Progenitor cell of endocrine pancreas (in vitro differentiated cells): ENCODE results near the gene CALML5. TPM values are rescaled to one million over a fixed set of nuclear protein-coding genes. Genes with fewer than 3 reads are reported as not detected.

Experiments used
- DNase-seq: peaks from one replicate; pipeline ENCODE4 v3.0.0; 2021; ENCODE audit warnings: low spot score; ENCODE audit not compliant: unreplicated experiment
- H3K27ac Mint-ChIP-seq: 2 replicates; pipeline ENCODE4 v1.8.0; 2021; ENCODE audit warnings: mild to moderate bottlenecking, moderate library complexity, mixed read lengths
- H3K27me3 Mint-ChIP-seq: 2 replicates; pipeline ENCODE4 v1.8.0; 2021; ENCODE audit warnings: mixed read lengths
- H3K36me3 Mint-ChIP-seq: 2 replicates; pipeline ENCODE4 v1.8.0; 2022; ENCODE audit warnings: mixed read lengths; ENCODE audit not compliant: insufficient read depth
- H3K4me1 Mint-ChIP-seq: 2 replicates; pipeline ENCODE4 v1.8.0; 2021; ENCODE audit warnings: low read depth, mixed read lengths
- H3K4me3 Mint-ChIP-seq: 2 replicates; pipeline ENCODE4 v1.8.0; 2021; ENCODE audit warnings: low read depth, mild to moderate bottlenecking, moderate library complexity, mixed read lengths
- H3K9me3 Mint-ChIP-seq: 2 replicates; pipeline ENCODE4 v1.8.0; 2021; ENCODE audit warnings: low read depth, mixed read lengths
- total RNA-seq: library from RNA; stranded (reverse); gene quantifications from 2 replicates; pipeline ENCODE4 v1.2.1, GENCODE V29; 2021
- TF ChIP-seq, protein P1 (sequence below): fragments of 200-600 bp; sonication (generic); IDR thresholded peaks from one replicate; pipeline ENCODE4 v1.5.0; 2021; ENCODE audit warnings: antibody characterized with exemption, mild to moderate bottlenecking; ENCODE audit not compliant: unreplicated experiment

Gene CALML5
- total RNA-seq, 1 donor from 2014 or later: not detected

DNA sequence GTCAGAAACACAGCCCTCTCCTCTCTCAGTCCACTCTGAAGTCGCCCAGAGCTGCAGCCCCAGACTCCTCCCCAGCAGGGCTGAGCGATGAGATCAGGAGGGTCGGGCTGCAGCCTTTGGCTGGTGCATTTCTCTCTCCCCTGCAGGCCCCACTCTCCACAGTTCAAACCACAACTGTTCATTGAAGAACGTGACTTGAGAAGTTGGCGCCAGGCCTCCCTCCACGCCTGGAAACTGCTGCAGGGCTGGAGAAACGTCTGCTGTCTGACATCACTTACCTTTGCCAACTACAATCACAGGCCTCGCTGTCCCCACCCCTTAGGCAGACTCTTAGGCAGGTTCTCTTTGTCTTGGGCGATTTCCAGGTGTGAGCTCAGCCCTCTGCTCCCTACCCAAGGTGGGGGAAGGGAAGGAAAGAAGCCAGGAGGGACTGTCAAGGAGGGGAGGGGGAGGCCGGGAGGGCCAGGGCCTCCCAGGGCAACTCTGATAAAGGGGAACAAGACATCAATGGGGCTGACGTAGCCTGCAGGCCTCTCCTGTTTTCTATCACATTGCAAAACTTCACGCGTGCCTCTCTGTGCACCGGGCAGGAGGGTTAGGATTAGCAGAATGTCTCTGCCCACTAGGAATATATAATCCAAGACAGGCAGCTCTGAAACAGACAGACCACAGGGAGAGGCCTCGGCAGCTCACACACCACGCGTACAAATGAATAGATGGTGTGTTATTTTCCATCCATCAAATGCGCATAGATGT lies 32.7 kb downstream of the CALML5 start:
- Mint-ChIP-seq H3K27me3 (peaks cover 5% of the 10 kb centered on the region), H3K4me3 (peak overlapping the region; percentile 61), H3K27ac (peak overlapping the region; percentile 98), H3K4me1 (peaks cover 41% of the 10 kb centered on the region), H3K36me3 (no peaks in the 10 kb centered on the region), H3K9me3 (no peaks in the 10 kb centered on the region)
- no peak for DNase-seq
- TF ChIP-seq, protein P1, sequence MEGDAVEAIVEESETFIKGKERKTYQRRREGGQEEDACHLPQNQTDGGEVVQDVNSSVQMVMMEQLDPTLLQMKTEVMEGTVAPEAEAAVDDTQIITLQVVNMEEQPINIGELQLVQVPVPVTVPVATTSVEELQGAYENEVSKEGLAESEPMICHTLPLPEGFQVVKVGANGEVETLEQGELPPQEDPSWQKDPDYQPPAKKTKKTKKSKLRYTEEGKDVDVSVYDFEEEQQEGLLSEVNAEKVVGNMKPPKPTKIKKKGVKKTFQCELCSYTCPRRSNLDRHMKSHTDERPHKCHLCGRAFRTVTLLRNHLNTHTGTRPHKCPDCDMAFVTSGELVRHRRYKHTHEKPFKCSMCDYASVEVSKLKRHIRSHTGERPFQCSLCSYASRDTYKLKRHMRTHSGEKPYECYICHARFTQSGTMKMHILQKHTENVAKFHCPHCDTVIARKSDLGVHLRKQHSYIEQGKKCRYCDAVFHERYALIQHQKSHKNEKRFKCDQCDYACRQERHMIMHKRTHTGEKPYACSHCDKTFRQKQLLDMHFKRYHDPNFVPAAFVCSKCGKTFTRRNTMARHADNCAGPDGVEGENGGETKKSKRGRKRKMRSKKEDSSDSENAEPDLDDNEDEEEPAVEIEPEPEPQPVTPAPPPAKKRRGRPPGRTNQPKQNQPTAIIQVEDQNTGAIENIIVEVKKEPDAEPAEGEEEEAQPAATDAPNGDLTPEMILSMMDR: no peak

DNA sequence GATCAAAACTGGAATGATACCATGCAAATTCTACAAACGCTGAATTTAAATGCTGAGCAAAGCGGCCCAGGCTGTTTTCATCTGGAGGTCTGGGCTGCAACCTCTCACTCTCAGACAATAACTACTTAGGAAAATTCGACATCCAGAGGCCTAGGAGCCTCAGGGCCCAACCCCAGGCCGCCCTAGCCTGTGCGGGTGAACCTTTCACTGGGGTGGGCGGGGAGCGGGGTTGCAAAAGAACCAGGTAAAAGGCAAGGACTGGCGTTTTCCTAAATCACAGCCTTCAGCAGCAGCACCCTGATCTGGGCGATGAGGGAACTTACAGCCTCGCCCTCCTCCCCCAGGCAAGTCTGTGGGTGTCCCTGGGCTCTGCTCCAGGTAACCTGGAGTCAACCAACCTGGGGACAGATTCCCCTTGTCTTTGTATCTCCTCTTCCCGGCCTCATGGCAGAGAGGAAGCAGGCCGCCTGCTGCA lies 33.4 kb downstream of the CALML5 start:
- H3K4me3 Mint-ChIP-seq: peak overlapping the region; percentile 61
- H3K9me3 Mint-ChIP-seq: no peaks in the 10 kb centered on the region
- H3K36me3 Mint-ChIP-seq: peaks cover 1% of the 10 kb centered on the region
- TF ChIP-seq, protein P1: no peak
- H3K4me1 Mint-ChIP-seq: peaks cover 48% of the 10 kb centered on the region
- H3K27me3 Mint-ChIP-seq: peaks cover under 1% of the 10 kb centered on the region
- DNase-seq: no peak
- peak overlapping the region; percentile 98 for H3K27ac Mint-ChIP-seq

- TF ChIP-seq, protein P1: no peak
- Mint-ChIP-seq H3K27me3 (no peaks in the 10 kb centered on the region), H3K4me1 (peaks cover 50% of the 10 kb centered on the region), H3K4me3 (no peak overlapping the region), H3K27ac (no peak overlapping the region), H3K36me3 (peaks cover 5% of the 10 kb centered on the region), H3K9me3 (no peaks in the 10 kb centered on the region)
- no peak for DNase-seq
Measured at GRCh38 chr10:5464546-5464945, 34.8 kb downstream of the CALML5 start.

DNA sequence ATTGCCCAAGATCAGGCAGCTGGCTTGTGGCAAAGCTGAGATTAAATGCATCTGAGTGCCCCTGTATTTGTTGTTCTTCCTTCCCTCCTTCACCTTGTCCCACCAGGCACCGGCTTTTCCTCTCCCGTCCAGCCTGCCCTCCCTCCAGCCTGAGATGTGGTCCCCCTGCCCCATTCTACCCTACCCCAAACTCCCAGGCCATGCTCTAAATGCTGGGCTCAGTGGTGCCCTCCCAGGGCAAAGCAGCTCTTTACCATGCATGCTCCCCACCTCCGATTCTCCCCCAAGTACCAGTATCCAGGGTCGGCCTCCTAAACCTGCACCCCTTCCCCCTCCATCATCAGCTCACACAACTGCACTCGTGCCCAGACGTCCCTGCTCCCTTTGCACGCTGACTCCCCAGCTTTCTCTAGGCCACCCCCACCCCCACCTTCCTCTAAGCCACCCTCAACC lies 36.5 kb downstream of the CALML5 start:
- no peak overlapping the region for H3K4me3 Mint-ChIP-seq
- H3K27me3 Mint-ChIP-seq: no peaks in the 10 kb centered on the region
- H3K9me3 Mint-ChIP-seq: no peaks in the 10 kb centered on the region
- TF ChIP-seq, protein P1: no peak
- H3K27ac Mint-ChIP-seq: no peak overlapping the region
- H3K36me3 Mint-ChIP-seq: peaks cover 15% of the 10 kb centered on the region
- DNase-seq: no peak
- H3K4me1 Mint-ChIP-seq: peaks cover 48% of the 10 kb centered on the region

DNA sequence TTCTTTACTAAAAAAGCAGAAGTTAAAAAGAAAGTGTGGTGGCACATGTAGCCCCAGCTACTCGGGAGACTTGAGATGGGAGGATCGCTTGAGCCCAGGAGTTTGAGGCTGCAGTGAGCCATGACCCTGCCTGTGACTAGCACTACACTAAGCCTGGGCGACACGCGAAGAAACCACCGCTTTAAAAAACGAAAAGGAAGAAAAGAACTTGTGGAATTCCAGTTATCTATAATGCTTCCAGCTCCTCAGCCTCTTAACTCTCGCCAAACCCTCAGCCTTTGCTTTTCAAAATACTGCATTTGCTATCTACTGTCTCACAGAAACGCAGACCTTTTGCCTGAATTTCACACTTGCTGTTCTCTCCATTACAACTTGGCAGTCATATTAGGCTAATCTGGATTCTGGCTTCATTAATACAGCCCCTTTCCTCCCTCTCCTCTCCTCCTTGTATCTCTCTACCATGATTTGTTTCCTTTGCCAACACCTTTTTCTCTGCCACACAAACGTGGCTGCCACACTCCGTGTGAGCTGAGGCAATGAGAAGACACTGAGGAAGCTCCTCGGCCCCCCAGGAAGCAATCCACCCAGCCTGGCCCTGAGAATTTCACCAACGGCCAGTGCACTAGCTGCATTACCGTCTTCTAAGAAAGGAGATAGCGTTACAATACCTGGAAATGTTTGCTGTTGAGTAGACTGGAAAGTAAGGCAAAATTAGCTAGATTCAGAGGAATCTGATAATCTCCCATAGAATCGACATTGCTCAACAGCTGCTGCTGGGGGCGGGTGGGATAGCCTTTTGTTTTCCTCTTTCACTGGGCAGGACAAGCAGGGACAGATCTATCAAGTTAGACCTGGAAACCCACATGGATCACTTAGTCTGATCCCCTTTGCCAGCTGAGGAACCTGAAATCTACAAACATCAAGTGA lies 37.2 kb downstream of the CALML5 start:
- DNase-seq: no peak
- H3K27ac Mint-ChIP-seq: peak overlapping the region; percentile 69
- no peaks in the 10 kb centered on the region for H3K27me3 Mint-ChIP-seq
- no peak overlapping the region for H3K4me3 Mint-ChIP-seq
- H3K9me3 Mint-ChIP-seq: no peaks in the 10 kb centered on the region
- H3K36me3 Mint-ChIP-seq: peaks cover 18% of the 10 kb centered on the region
- H3K4me1 Mint-ChIP-seq: peaks cover 43% of the 10 kb centered on the region
- TF ChIP-seq, protein P1: no peak
